ENCODE results near the gene ACTR10.

The ACTR10 gene

GRCh38 chr14:58282925-58283593 is 83.1 kb downstream of the ACTR10 start:
- DNase-seq, result no peak

- DNase-seq, result no peak
These were observed 83.8 kb downstream of the ACTR10 start for GRCh38 chr14:58283730-58284129.

- no peak for DNase-seq
These were observed 85.2 kb downstream of the ACTR10 start for GRCh38 chr14:58285132-58285531.
